MM.1S (cell line): ENCODE measurements around the gene FOXO3.

ENCODE experiments used
- CTCF ChIP-seq: fragments of 300-600 bp; sonication (generic); IDR thresholded peaks from 2 replicates; pipeline ENCODE4 v1.5.1; 2016; ENCODE audit warnings: antibody characterized with exemption, low read length, mixed read lengths
- EZH2phosphoT487 ChIP-seq: fragments of 300-600 bp; sonication (generic); IDR thresholded peaks from 2 replicates; pipeline ENCODE4 v1.6.1; 2018; ENCODE audit warnings: antibody characterized with exemption, low read length

GRCh38 chr6:108526739-108527174 is 34.0 kb upstream of the FOXO3 start:
- TF ChIP-seq CTCF (peak; percentile 83), EZH2phosphoT487 (no peak)
